ENCODE results near the gene GPR89B. TPM values are rescaled to one million over a fixed set of nuclear protein-coding genes. Genes with fewer than 3 reads are reported as not detected.
"Not testable (repeated sequence)": the region's sequence is repeated elsewhere in the genome, so short reads cannot be mapped to it uniquely, and the experiment has no call there.

GPR89B gene
- total RNA-seq, 3 donors from 2014 or later = 15.2 to 28.7 (median 26.5) TPM

GRCh38 chr1:147966657-147967056 is 38.4 kb downstream of the GPR89B start:
- H3K27ac ChIP-seq; intact Hi-C loops (cut with DNase I; ENCODE audit: low total_unique reads); H3K27me3 ChIP-seq; DNase-seq (ENCODE audit: low spot score in 2 of 2); H3K4me3 ChIP-seq; H3K9me3 ChIP-seq; H3K36me3 ChIP-seq; H3K4me1 ChIP-seq: not testable (repeated sequence)

GRCh38 chr1:147978896-147979651 is 50.9 kb downstream of the GPR89B start:
- H3K27me3 ChIP-seq; H3K27ac ChIP-seq; H3K4me3 ChIP-seq; intact Hi-C loops (cut with DNase I; ENCODE audit: low total_unique reads); DNase-seq (ENCODE audit: low spot score in 2 of 2); H3K4me1 ChIP-seq; H3K36me3 ChIP-seq; H3K9me3 ChIP-seq: not testable (repeated sequence)

- H3K9me3 ChIP-seq; intact Hi-C loops (cut with DNase I; ENCODE audit: low total_unique reads); H3K27me3 ChIP-seq; DNase-seq (ENCODE audit: low spot score in 2 of 2); H3K4me3 ChIP-seq; H3K36me3 ChIP-seq; H3K4me1 ChIP-seq; H3K27ac ChIP-seq: not testable (repeated sequence)
Observed at GRCh38 chr1:147985374-147985773, 57.2 kb downstream of the GPR89B start.

- H3K4me1 ChIP-seq; H3K4me3 ChIP-seq; DNase-seq (ENCODE audit: low spot score in 2 of 2); H3K36me3 ChIP-seq; H3K27me3 ChIP-seq; intact Hi-C loops (cut with DNase I; ENCODE audit: low total_unique reads); H3K9me3 ChIP-seq; H3K27ac ChIP-seq: not testable (repeated sequence)
Observed at GRCh38 chr1:147987893-147988292, 59.7 kb downstream of the GPR89B start.

- H3K36me3 ChIP-seq; H3K4me1 ChIP-seq; intact Hi-C loops (cut with DNase I; ENCODE audit: low total_unique reads); H3K9me3 ChIP-seq; H3K27ac ChIP-seq; H3K27me3 ChIP-seq; DNase-seq (ENCODE audit: low spot score in 2 of 2); H3K4me3 ChIP-seq: not testable (repeated sequence)
Observed at GRCh38 chr1:147992916-147993315, 64.7 kb downstream of the GPR89B start.

- DNase-seq (ENCODE audit: low spot score in 2 of 2); H3K27me3 ChIP-seq; H3K36me3 ChIP-seq; H3K4me1 ChIP-seq; intact Hi-C loops (cut with DNase I; ENCODE audit: low total_unique reads); H3K4me3 ChIP-seq; H3K27ac ChIP-seq; H3K9me3 ChIP-seq: not testable (repeated sequence)
Observed at GRCh38 chr1:147993400-147993799, 65.2 kb downstream of the GPR89B start.

GRCh38 chr1:147993825-147994615 is 65.8 kb downstream of the GPR89B start:
- intact Hi-C loops (cut with DNase I; ENCODE audit: low total_unique reads); H3K27ac ChIP-seq; H3K36me3 ChIP-seq; H3K4me1 ChIP-seq; H3K4me3 ChIP-seq; H3K9me3 ChIP-seq; H3K27me3 ChIP-seq; DNase-seq (ENCODE audit: low spot score in 2 of 2): not testable (repeated sequence)

- intact Hi-C loops (cut with DNase I; ENCODE audit: low total_unique reads) = not testable (repeated sequence)
Observed at GRCh38 chr1:147996088-147996487, 67.9 kb downstream of the GPR89B start.

GRCh38 chr1:148007724-148008123 is 79.5 kb downstream of the GPR89B start:
- DNase-seq (ENCODE audit: low spot score in 2 of 2); H3K36me3 ChIP-seq; intact Hi-C loops (cut with DNase I; ENCODE audit: low total_unique reads); H3K4me1 ChIP-seq; H3K27me3 ChIP-seq; H3K4me3 ChIP-seq; H3K9me3 ChIP-seq; H3K27ac ChIP-seq: not testable (repeated sequence)

More at GRCh38 chr1:147996088-147996487, 67.9 kb downstream of the GPR89B start:
- not testable (repeated sequence) for H3K4me1 ChIP-seq; H3K27me3 ChIP-seq; H3K4me3 ChIP-seq; H3K27ac ChIP-seq; DNase-seq (ENCODE audit: low spot score in 2 of 2); H3K9me3 ChIP-seq; H3K36me3 ChIP-seq

GRCh38 chr1:148010527-148010926 is 82.3 kb downstream of the GPR89B start:
- intact Hi-C loops (cut with DNase I; ENCODE audit: low total_unique reads) = no loop called here
- TF ChIP-seq CTCF (IDR thresholded peaks at IDR 0.05) = no peak
- no peak for TF ChIP-seq POLR2A (IDR thresholded peaks at IDR 0.05)
- TF ChIP-seq POLR2AphosphoS5 (IDR thresholded peaks at IDR 0.05) = no peak
- no peak overlapping the region for H3K27ac ChIP-seq
- DNase-seq (ENCODE audit: low spot score in 2 of 2) = no peak
- H3K36me3 ChIP-seq = no peaks in the 10 kb centered on the region
- no peaks in the 10 kb centered on the region for H3K4me1 ChIP-seq
- peaks cover 0 to 7% of the 10 kb centered on the region in 2 donors for H3K27me3 ChIP-seq
- no peak overlapping the region for H3K4me3 ChIP-seq
- H3K9me3 ChIP-seq = no peaks in the 10 kb centered on the region

GRCh38 chr1:148013177-148014144 is 85.2 kb downstream of the GPR89B start:
- DNase-seq (ENCODE audit: low spot score in 2 of 2); intact Hi-C loops (cut with DNase I; ENCODE audit: low total_unique reads); H3K4me3 ChIP-seq; H3K9me3 ChIP-seq; H3K27ac ChIP-seq; H3K36me3 ChIP-seq; H3K27me3 ChIP-seq; H3K4me1 ChIP-seq: not testable (repeated sequence)
